GM21526 (cell line): ENCODE measurements around the gene TBPL1.

Experiments used
- ATAC-seq: cut with Tn5 transposase; IDR thresholded peaks from one replicate; pipeline ENCODE4 v1.9.1; 2021; ENCODE audit warnings: moderate library complexity; ENCODE audit not compliant: unreplicated experiment, low FRiP score

Gene TBPL1

DNA sequence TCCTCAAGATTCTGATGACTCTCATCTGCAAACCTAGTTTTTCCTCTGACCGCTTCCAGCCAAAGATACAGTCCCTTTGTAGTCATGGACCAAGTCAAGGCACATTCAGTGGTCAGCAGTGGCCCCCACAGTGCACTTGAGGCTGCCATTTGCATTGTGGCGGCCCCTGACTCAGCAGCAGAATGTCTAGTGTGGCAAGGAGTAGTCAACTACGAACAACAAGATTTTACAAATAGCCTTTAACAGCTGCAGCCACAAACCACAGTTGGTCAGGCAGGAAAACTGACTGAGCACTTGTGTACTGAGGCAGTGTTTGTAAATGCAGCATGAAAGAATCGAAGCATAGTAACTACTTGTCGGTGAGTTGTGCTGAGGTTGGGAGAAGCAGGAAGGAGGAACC lies 49.8 kb downstream of the TBPL1 start:
- no peak for ATAC-seq

DNA sequence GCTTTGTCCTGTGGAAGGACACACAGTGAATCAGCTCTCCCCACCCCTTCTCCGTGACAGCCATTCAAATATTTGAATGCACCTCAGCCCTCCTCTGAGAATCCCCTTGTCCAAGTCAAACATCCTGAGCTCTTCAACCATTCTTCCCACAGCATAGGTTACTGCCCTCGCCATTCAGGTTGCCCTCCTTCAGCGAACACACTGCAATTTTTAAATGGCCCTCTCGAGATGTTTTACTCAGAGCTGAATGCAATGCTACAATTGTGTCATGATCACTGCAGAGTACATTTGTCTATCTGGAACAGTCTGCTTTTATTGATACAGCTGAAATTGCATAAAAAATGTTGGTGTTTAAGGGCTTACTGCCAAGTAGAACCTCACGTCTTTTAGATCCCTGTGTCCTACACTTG lies 50.5 kb downstream of the TBPL1 start:
- no peak for ATAC-seq

DNA sequence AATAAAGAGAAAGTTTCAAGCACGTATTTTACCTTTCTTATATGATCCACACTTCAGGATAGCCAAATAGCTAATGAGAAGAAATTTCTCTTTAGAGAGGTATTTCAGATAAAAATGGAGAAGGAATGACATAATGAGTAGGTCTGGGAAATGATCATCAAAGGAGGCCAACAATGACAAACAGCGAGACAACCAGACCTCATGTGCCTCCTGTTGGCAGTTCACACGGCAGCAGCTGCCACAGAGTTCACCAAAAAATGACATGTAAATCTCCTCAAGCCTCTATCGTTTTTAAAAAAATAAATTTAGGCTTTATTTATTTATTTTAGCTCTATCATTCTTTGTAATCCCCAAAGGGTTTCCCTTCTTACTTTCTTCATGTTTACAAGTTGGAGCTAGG lies 51.7 kb downstream of the TBPL1 start:
- ATAC-seq, result no peak

DNA sequence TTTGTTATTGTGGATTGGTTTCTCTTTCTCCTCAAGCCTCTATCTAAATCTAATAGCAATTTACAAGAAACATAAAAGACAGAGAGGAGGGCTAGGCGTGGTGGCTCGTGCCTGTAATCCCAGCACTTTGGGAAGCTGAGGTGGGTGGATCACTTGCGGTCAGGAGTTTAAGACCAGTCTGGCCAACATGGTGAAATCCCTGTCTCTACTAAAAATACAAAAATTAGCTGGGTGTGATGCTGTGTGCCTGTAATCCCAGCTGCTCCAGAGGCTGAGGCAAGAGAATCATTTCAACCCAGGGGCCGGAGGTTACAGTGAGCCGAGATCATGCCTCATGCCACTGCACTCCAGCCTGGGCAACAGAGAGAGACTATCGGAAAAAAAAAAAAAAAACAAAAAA lies 52.8 kb downstream of the TBPL1 start:
- ATAC-seq, result no peak

DNA sequence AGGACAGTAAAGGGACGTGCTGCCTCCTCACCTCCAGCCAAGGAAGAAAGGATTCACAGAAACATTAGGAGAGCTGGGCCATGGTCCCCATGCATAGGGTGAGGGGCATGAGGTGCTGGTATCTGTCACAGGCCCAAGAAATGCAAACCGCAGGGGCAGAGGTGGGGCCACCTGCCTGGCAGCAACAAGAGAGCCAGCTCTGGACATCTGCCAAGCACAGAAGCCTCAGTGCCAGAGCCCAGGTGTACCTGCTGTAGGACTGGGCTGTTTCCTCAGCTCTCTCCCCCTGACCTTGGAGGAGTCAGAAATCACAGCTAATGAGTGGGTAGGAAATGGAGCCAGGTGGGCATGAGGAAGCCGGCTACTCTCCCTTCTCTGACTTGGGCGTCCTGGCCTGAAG lies 54.1 kb downstream of the TBPL1 start:
- ATAC-seq, result no peak

DNA sequence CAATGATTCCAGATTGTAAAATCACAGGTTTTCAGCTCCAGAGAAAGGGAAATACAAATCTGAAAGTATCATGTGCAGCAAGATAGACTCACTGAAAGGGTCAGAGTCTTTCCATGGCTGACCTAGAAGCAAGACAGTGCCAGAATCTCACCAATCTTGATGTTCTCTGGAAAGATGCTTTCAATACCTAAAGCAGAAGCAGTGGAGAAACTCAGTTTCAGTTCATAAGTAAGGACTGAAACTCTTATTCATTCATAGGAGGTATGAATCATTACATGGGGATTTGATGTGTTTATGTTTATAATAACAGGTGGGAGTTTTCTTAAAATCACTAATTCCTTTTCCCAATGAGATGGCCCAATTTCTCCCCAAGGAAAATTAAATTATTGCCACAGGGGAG lies 56.9 kb downstream of the TBPL1 start:
- ATAC-seq, result no peak

DNA sequence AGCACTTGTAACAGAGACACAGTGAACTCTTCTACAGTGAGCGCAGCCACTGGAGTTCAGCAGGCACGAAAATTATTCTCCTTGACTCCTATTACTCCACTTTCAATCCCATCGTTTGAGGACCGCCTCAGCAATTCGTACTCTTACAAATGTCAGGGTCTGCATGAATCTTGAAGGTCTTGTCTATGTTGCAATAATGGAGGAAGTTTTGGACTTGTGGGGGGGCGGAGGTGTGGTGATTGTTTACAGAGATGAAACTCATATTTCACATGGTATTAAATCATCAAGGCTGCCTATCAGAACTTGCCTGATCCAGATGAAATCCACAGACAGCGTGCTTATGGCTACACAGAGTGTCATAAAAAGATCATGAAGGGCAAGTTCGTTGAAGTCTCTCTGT lies 57.4 kb downstream of the TBPL1 start:
- no peak for ATAC-seq

DNA sequence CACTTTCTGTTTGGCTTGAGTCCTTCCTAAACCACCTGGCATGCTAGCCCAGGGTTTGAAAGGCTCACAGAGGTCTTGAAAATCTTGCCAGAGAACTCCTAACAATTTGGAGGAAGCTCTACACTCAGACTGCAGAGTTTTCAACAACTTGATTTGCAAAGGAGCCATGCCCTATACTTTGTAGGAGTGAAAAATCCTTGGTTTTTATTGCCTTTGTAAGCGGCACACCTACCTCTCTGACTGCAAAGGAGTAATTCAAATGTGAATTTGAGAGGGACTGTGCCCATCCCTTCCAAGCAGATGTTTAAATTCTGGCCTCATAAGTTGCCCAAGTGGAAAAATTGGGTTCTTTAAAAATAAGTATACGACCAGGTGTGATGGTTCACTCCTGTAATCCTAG lies 58.0 kb downstream of the TBPL1 start:
- no peak for ATAC-seq

DNA sequence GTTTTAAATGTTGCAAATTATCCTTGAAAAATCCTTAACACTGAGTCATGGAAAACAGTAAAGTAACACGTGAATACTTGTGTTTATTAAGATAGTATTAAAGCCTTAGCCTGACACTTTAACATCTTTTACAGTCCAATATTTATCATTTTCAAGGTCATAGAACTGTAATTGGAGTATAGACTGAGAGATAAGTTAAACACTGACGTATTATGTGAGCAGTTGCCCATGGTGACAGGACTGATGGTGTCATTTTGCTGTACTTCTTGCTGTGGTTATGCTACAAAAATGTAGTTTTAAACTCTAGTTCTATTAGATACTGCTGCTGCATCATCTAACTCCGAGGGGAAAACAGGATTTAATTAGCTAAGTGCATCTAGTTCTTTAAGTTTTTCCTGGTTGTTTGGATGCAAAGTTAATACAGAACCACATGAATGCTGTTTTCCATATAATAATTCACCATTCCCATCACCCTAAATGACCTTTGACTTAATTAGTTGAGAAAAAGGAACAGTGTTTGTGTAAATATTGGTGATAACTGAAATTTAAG lies 61.6 kb downstream of the TBPL1 start:
- no peak for ATAC-seq

DNA sequence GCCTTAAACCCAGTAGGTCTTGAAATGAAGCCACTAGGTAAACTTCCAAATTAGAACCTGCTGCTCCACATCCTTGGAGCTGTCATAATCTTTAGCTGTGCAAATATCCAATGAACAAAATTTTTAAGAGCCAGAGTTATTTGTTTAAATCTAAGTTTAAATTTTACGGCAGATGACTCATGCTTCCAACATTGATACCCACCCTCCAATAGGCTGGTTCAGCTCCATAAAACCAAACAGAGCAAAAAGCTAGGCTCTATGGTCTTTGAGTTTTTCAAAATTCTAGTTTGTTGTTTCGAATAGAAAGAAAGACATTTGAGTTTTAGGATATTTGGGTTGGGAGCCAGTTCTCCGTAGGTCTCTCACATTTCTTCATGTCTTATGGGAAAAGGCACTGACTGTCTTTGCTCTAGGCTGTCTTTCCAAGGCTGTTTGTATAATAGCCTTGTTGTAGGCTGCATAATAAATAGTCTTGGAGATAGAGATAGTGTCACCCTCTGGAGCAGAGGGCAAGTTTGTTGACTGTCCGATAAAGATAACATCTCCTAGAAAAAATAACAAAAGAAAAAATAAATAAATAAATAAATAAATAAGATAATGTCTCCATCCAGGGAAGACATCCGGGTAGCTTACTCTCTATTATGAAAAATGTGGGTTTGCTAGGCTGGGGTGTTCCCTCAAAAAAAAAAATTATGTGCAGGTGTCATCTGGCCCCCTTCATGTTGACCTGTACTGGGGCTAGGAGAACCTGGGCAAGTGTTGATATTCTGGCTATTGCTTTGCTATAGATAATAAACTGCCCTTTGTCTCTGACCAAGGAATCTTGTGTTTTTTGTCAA lies 62.9 kb downstream of the TBPL1 start:
- no peak for ATAC-seq

DNA sequence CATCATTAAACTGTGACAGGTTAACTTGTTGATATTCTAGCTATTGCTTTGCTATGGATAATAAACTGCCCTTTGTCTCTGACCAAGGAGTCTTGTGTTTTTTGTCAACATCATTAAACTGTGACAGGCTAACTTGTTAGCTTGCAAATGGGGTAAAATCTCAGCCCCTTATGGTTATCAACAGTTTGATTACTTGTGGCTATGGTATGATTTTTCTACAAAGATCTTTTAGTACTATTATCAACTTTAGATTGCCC lies 63.5 kb downstream of the TBPL1 start:
- no peak for ATAC-seq

DNA sequence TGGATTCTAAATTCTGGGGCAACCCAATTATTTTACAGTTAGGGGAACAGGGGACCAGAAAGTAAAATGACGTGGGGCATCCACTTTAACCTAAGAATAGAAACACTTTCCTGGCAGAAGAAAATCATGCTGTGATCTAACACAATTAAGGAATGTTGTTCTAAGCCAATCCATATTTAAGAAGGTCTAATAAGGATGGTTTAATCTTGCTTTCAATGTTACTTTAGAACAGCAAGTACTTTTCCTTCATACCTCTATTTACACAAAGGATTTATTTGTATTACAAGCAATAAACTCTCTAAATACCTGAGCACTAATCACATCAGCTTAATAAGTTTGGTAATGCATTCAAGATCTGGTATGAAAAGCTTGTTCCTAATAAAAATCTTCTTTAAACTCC lies 67.0 kb downstream of the TBPL1 start:
- no peak for ATAC-seq

DNA sequence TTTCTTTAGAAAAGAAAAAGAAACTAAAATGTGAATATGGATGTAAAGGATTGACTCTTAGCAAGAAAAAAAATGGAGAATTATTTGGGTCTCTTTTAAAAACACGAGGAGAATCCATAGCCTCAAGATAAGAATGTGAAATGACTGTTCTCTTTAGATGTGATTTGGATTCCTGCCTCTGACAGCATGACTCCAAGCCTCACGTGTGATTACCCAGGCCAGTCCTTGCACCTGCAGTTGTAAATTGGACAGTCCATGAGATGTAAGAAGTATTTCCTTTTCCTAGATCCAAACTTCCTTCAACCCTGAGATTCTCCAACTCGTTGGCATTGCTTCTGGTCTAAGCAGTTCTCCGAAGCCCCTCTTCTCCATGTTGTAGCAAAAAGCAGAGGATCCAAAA lies 67.5 kb downstream of the TBPL1 start:
- no peak for ATAC-seq

DNA sequence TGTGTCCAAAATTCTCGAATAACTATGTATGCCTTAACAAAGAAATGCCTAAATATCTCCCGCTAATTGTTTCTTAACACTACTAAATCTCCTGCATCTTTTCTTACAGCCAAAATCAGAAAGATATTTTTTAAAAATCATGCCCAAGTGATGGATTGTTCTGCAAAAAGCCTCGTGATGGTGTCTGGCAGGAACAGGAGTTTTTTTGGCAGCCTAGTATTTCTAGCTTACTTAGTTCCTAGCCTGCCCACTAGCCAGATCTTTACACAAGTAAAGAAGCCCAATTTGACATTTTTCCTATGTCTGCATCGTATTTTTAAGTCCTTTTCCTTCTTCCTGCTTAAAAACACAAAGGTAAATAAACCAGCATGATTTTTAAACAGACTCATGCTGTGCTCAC lies 67.9 kb downstream of the TBPL1 start:
- no peak for ATAC-seq

DNA sequence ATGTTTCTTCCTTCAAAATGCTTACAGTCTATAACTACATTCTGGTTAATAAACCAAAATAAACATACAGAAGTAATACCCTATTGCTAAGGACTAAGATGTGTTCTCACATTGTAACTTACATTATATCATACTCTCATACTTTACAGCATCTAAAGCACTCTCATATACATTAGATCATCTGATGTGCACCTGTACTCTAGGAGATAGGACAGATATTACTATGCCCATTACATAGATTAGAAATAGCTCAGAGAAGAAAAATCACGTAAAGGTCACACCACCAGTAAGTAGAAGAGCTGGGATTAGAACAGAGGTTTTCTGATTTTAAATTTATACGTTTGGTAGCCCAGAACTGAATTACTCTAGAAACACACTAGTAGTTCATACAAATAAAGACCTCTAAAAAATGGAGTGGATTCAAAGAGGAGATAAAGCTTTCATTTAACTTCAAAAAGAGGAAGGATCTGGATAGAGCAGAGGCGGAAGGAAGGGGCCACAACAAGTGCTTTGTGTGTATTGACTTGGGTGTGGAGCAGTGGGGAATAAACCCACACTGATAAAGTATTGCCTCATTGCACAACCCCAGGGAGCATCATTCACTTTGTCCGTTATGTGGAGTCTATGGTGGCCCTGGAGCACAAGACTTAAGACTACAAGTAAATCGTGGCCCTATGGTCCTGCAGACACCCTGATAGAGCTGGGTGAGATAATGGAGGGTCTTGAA lies 68.5 kb downstream of the TBPL1 start:
- ATAC-seq, result no peak

DNA sequence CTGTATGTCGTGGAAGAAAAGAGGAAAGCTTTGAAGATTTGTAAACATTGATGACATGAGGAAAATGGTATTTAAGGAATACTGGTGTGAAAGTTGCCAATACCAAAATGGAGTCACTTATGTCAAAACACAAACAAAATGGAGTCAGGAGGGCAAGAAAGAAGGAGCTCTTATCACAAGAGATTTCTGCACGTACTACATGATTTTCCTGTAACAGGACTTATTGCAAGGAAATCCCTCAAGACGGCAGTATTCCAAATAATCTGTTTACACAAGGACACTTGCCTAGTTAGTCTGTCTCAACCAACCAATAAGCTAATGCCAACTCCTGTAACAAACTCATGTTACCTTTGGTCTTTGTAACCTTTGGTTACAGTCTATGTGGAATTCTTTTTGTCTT lies 69.6 kb downstream of the TBPL1 start:
- ATAC-seq, result no peak

DNA sequence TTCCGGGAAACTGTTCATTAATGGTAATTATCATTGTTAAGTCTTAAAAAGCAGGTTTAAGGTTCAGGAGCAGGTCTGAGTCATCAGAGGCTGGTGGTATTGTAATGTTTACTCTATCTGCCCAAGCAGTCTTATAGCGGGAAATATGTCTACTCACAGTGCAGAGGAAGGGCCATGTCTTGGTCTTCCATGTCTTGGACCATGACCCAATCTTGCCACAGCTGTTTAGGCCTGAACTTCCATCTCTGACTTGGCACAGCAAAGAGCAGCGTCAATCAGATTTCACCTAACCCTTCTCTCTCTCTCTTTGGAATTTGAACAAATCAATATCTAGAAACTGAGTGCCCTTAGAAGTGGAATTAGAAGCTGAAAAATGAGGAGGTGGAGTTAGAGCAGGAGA lies 73.6 kb downstream of the TBPL1 start:
- ATAC-seq, result no peak

DNA sequence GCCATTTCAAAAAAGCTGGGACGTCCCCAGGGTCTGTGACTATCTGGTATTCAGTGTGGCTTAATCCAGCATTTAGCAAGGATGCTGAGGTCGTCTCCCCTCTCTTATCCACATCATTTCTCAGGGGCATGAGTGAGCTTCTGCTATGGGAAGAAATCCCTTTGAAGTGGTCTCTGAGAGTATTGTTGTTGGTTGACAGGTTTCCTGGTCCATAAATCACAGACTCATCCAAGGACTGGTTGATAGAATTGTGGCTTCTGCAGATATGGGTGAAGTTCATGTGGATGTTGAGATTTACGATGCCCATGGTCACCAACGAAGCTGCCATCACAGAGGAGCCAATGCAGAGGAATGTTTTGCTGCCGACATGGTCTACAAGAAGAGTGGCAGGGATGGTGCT lies 75.4 kb downstream of the TBPL1 start:
- ATAC-seq, result no peak

DNA sequence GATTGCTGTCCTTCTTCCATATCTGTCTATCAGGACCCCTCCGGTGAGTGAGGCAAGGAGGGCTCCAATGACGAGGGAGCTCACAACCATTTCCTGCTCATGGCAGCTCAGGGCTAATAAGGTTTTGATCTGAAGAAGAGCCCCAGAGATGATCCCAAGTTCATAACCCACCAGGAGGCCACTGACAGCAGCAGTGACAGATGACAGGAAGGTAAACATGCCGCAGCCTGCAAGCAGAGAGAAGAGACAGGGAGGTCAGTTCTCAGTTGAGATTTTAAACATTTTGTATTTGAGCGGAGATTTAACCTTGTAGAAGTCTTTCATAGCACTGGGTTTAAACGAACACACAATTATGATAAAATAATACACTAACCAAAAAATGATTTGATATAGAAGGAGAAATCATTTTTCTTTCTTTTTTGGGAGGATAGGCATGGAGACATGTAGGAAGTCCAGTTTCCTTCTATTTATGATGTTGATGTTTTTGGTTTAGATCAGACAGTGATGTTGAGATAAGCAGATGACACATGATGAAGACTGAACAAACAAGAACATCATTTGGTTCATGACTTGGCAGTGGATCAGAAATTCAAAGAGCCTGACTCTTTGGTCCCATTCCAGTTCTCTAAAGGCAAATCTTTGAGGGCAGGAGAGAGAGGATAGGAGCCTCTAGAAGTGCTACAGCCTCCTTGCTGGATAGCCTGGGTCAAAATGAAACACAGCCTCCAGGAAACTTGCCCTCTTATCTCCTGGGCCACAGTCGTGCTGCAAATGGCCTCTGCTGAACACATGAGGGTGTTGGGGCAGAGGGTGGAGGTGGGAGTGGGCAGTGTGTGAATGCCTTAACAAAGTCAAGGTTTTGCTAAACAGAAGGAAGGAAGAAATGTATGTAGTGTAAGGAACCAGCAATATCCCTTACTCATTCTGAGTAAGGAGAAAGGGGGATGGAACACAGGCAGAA lies 76.8 kb downstream of the TBPL1 start:
- ATAC-seq, result no peak

DNA sequence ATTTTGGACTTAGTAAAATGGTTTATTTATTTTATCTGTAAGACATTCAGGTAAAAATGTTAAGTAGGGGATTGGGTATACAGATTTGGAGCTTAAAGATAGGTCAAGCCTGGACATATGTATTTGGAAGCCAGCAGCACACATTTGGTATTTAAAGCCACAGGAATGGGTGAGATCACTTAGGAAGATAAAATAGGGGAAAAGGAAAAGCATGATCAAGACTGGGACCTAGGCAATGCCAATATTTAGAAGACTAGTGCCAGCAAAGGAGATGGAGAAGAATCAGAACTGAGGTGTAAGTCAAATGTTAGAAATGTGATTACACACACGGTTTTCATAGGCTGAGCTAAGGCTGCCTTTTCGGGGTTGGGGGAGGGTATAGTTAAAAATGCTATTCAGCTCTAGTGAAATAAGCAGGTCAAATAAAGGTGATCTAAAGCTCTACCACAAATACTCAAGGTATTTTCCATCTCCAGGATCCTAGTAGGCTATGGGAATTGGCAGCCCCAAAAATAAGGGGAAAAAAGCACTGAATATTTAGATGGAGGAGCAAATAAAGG lies 78.8 kb downstream of the TBPL1 start:
- no peak for ATAC-seq

DNA sequence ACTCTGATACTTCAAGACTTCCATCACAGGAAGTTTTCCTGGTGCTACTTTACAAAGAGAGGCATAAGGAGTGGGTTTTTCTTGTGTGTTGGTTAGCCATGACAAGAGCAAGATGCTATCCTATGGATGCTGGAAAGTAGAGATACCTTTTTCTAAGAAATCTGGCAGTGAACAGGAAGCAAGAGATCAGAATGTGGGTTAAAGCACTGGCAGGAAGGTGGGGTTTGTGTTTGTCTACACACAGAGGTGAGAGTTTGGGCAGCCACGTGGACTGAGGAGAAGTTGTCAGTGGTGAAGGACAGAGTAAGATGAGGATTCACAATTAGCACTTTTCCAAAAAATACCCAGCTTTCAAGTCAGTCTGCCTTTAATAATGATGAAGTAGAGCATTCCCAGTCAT lies 81.5 kb downstream of the TBPL1 start:
- no peak for ATAC-seq
